ENCODE results near the gene MAPKAP1.
A peak's percentile ranks its signal among the peaks of the same experiment; 100 is the strongest.

MAPKAP1 gene

DNA sequence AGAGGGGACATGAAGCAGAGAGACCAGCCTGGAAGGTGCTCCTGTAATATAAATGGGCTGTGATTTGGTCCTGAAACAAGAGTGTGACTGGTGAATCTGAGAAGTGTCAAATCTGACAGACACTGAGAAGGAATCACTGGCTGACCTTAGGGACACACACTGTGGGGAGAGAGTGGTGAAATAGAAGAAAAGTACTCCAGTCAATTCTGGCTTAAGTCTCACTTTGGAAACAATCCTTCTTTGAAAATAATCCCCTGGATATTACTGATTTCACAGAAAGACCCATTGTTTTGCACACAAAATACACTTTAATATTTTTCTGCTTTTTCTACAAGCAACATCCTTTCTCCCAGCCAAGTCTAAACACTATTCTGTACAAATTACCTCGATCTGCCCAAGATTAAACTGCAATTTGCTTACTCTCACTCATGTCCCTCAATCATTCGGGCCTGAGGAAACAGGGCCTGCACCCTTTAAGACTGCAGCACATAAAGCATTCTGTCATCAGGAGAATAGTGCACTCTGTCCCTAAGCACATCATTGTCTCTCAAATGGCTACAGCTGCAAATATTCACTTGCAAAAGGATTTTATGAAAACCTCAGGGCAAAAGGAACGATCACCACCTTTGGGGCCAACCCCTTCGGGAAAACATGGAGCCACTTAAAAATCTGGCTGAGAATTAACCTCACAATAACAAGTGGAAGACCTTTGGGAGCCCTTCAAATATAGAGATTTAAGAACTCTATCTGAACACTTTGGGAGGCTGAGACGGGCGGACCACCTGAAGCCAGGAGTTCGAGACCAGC, 68.6 kb downstream of the MAPKAP1 start:
- DNase-seq: no peak

GRCh38 chr9:125637241-125637640, 69.8 kb downstream of the MAPKAP1 start:
- DNase-seq: no peak

DNA sequence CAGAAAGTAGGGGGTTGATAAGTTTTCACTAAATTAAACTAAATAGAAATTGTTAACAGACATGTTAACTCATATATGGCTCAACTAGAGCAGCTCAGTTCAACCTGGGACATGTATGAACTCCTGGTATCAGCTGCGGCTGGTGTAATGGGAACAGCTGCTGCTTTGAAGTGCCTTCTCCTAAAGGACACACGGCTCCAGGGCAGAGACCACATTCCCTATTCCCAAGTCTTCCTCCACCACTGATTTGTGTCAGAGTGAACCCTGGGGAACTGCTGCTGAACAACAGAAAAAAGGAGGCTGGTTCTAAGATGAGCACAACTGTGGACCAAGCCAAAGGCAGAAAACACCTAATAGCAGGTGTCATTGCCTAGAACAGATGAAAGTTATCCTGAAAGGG, 71.1 kb downstream of the MAPKAP1 start:
- DNase-seq: no peak

GRCh38 chr9:125634040-125634717, 72.8 kb downstream of the MAPKAP1 start:
- no peak for DNase-seq

GRCh38 chr9:125633116-125633745, 73.8 kb downstream of the MAPKAP1 start:
- DNase-seq: no peak

GRCh38 chr9:125632321-125633115, 74.5 kb downstream of the MAPKAP1 start:
- peak; percentile 56 for DNase-seq

GRCh38 chr9:125631391-125632085, 75.5 kb downstream of the MAPKAP1 start:
- DNase-seq: peak; percentile 79

GRCh38 chr9:125630436-125630835, 76.6 kb downstream of the MAPKAP1 start:
- DNase-seq: no peak

- peak; percentile 37 for DNase-seq
These were observed 77.6 kb downstream of the MAPKAP1 start for GRCh38 chr9:125629446-125629845.

GRCh38 chr9:125626187-125626586, 80.8 kb downstream of the MAPKAP1 start:
- DNase-seq: peak; percentile 38

DNA sequence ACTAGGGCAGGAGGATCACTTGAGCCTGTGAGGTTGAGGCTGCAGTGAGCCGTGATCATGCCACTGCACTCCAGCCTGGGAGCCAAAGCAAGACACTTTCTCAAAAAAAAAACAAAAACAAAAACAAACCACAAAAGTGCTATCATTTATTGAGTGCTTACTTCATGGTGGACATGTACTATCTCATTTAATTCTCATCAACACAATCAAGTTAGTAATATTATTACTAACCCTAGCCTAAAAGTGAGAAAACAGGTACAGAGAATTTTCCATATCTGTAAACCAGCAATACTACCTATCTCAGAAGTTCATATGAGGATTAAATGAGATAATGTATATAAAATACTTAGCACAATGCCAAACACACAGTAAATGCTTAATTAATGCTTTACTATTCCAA, 85.8 kb downstream of the MAPKAP1 start:
- no peak for DNase-seq

DNA sequence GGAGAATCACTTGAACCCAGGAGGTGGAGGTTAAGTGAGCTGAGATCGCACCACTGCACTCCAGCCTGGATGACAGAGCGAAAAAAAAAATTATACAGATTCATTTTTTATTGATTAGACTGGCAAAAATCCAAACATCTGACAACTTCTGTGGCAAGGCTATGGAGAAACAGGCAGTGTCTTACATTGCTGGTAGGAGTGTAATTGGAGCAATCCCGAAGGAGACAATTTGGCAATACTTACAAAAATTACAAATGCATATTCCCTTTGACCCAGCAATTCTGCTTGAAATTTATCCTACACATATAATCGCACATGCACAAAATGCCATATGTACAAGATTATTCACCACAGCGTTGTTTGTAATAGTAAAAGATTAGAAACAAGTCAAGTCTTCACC, 86.8 kb downstream of the MAPKAP1 start:
- DNase-seq: no peak

DNA sequence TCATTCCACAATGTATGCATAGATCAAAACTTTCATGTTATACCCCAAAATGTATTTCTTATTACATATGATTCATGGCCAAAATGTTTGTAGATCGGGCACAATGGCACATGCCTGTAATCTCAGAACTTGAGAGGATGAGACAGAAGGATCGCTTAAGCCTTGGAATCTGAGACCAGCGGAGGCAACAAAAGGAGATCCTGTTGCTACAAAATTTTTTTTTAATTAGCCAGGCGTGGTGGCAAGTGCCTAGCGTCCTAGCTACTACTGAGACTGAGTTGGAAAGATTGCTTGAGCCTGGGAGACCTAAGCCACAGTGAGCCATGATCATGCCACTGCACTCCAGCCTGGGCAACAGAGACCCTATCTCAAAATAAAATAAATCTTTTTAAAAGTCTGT, 89.9 kb downstream of the MAPKAP1 start:
- no peak for DNase-seq

DNA sequence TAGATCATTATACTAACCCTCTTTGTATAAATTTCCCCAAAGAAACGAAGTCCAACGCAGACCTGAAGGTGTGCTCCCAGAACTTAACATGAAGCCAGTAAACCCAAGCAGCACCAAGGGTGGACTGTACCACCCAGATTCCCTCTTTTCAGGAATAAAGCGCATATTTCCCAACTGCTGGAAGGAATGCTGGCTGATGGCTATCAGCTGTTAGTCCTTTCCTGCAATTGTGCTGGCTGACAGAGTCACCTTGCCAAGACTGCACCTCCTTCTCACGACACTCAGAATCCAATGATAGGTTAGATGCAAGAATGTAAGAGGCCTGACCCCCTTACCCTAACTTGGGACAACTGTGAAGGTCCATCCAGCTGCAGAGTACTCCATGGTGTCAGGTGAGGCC, 93.9 kb downstream of the MAPKAP1 start:
- DNase-seq: no peak

DNA sequence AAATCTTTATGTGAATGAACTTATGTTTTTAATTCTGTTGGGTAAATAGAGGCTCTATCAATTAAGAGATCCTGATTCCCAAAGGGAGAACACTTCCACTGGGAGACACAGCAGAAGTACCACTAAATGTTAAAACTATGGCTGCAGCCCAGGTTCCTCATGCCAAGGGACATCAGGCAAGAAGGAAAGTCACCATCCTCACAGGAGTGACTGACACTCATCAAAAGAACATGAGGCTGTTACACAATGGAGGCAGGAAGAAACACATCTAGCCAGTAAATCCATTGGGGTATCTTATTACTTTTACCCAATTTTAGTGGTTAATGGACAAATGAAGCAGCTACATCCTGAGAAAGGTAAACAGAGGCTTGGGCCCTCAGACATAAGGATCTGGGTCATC, 94.4 kb downstream of the MAPKAP1 start:
- no peak for DNase-seq

GRCh38 chr9:125611121-125611765, 95.8 kb downstream of the MAPKAP1 start:
- DNase-seq: no peak

- DNase-seq: peak; percentile 21
These were observed 97.3 kb downstream of the MAPKAP1 start for GRCh38 chr9:125609744-125610143.

DNA sequence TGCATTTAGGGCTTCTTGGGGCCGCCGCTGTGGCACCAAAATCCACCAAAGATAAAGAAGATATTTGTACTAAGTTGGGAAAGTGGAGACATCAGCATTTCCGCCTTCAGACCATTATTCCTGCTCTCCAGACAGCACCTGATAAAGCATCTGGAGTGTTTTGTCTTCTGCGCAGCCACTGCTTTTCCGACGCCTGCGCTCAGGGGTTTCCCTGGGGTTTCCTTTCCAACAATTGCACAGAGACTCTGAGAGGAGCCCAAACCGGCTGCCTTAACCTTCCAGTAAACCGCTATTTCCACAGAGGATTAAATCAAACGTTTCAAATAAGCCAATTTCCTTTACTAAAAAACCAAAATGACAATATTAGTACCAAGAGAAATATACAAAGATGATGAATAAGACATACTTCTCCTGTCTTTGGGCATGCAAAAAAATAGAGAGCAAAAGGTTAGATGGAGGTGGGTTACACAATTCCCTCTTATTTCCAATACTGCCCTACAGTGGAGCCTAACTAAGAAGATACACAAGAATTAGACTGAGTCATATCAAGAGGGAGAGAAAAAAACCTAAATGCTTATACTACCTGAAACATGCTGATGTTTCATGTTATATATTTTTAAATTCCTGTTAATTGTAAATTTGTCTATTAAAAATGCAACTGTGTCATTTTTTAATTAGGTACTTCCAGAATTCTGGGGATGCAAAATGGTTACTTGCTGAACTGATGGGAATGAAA, 98.4 kb downstream of the MAPKAP1 start:
- DNase-seq: no peak

- DNase-seq: peak; percentile 32
These were observed 102.8 kb downstream of the MAPKAP1 start for GRCh38 chr9:125604196-125604595.

GRCh38 chr9:125603478-125604021, 103.5 kb downstream of the MAPKAP1 start:
- no peak for DNase-seq

DNA sequence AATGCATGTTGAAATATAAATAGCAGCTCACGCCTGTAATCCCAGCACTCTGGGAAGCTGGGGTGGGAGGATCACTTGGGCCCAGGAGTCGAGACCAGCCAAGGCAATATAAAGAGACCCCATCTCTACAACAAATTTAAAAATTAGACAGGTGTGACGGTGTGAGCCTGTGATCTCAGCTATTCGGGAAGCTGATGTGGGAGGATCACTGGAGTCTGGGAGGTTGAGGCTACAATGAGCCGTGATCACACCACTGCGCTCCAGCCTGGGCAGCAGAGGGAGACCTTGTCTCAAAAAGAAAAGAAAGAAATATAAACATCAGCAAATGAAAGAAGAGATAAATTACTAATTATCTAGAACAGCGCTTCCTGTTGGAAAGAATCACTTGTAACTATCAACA, 105.0 kb downstream of the MAPKAP1 start:
- DNase-seq: no peak
